Measurements from ENCODE around the gene IL2RA. TPM values are rescaled to one million over a fixed set of nuclear protein-coding genes. Genes with fewer than 3 reads are reported as not detected.

The IL2RA gene
- polyA plus RNA-seq, 1 donor (not counting 4 experiments of a cell fraction or from before 2014, with no cell fraction given), result not detected

DNA sequence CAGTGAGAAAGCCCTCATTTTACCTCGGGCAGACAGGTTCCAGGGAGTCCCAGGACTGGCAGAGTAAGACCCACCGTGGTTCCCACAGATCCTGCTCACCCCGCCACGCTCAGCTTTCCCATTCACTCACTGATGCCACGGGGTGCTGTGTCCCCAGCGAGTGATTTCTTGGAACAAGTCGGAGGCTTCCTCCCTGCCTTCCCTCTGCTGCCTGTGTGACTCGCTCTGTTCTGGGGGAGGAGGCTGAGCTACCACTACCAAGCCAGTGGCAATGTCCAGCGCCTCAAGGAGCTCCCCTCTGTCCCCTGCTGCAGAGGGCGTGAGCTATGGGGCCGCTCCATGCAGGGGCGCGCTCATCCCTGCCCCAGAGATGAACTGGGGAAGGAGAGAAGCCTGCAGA lies 97.4 kb downstream of the IL2RA start:
- no peak overlapping the region for H3K4me3 ChIP-seq (ENCODE audit: control insufficient read depth in 2 of 3, extremely low read depth in 1 of 3, insufficient read depth in 2 of 3, low read depth in 1 of 3, low read length in 3 of 3)
- H3K9ac ChIP-seq (ENCODE audit: control insufficient read depth, extremely low read depth, insufficient read depth, low read length), result no peak overlapping the region
- no peaks in the 10 kb centered on the region for H3K9me3 ChIP-seq (ENCODE audit: control insufficient read depth, low read depth, low read length)
- DNase-seq (ENCODE audit: low read depth, low spot score), result no peak
- H3K36me3 ChIP-seq (ENCODE audit: control insufficient read depth in 2 of 2, extremely low read depth in 1 of 2, insufficient read depth in 2 of 2, low read length in 2 of 2), result no peaks in the 10 kb centered on the region
- H2AFZ ChIP-seq (ENCODE audit: control insufficient read depth, low read length), result no peak overlapping the region
- H3K4me1 ChIP-seq (ENCODE audit: control insufficient read depth, extremely low read depth, insufficient read depth, low read length), result no peaks in the 10 kb centered on the region
- H3K79me2 ChIP-seq (ENCODE audit: control insufficient read depth, insufficient read depth, low read length), result no peaks in the 10 kb centered on the region
- no peaks in the 10 kb centered on the region for H4K20me1 ChIP-seq (ENCODE audit: control insufficient read depth, extremely low read depth, insufficient read depth, low read length)
- no peak overlapping the region for H3K4me2 ChIP-seq (ENCODE audit: control insufficient read depth, extremely low read depth, insufficient read depth, low read depth, low read length)
- no peak for FAIRE-seq
- dilution Hi-C loops (cut with MboI; ENCODE audit: extremely low pct_ligation_motif_present, low sequenced_read_pairs), result loop anchor here (25.0 kb wide), 1 partner anchor 123 kb away; the partner anchor contains the start of gene RBM17
- no peak for TF ChIP-seq EZH2 (IDR thresholded peaks at IDR 0.05; ENCODE audit: low read length)
- TF ChIP-seq, protein P1, sequence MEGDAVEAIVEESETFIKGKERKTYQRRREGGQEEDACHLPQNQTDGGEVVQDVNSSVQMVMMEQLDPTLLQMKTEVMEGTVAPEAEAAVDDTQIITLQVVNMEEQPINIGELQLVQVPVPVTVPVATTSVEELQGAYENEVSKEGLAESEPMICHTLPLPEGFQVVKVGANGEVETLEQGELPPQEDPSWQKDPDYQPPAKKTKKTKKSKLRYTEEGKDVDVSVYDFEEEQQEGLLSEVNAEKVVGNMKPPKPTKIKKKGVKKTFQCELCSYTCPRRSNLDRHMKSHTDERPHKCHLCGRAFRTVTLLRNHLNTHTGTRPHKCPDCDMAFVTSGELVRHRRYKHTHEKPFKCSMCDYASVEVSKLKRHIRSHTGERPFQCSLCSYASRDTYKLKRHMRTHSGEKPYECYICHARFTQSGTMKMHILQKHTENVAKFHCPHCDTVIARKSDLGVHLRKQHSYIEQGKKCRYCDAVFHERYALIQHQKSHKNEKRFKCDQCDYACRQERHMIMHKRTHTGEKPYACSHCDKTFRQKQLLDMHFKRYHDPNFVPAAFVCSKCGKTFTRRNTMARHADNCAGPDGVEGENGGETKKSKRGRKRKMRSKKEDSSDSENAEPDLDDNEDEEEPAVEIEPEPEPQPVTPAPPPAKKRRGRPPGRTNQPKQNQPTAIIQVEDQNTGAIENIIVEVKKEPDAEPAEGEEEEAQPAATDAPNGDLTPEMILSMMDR (optimal IDR thresholded peaks at IDR 0.05 in 1 of 3, IDR thresholded peaks at IDR 0.05 in 1 of 3, conservative IDR thresholded peaks at IDR 0.05 in 1 of 3; ENCODE audit: extremely low read depth in 1 of 3, insufficient read depth in 2 of 3, low read length in 3 of 3), result no peak
- H3K27ac ChIP-seq (ENCODE audit: control insufficient read depth, insufficient read depth, low read length), result no peak overlapping the region
- H3K27me3 ChIP-seq (ENCODE audit: control insufficient read depth, extremely low read depth, insufficient read depth, low read length), result no peaks in the 10 kb centered on the region
- H3K9me1 ChIP-seq (ENCODE audit: control insufficient read depth, extremely low read depth, insufficient read depth, low read length), result no peaks in the 10 kb centered on the region

DNA sequence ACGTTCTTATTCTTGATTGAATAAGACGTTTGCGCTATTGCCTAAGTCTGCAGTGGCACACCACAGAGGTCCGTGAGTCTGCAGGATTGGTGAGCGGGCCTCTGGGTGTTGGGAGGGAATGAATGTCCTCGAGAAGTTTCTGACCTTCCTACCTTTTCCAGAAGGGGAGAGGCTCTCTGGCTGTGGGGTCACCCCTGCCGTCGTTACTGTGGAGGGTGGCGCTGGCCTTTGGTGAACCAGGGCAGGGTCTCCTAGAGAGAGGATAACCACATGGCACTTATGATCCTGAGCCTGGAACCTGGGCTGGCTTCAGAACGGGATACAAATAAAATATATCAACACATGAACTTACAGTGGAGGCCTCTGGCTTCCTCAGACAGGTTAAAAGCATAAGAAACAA lies 98.6 kb downstream of the IL2RA start:
- H3K79me2 ChIP-seq (ENCODE audit: control insufficient read depth, insufficient read depth, low read length), result no peaks in the 10 kb centered on the region
- H3K27me3 ChIP-seq (ENCODE audit: control insufficient read depth, extremely low read depth, insufficient read depth, low read length), result no peaks in the 10 kb centered on the region
- no peaks in the 10 kb centered on the region for H4K20me1 ChIP-seq (ENCODE audit: control insufficient read depth, extremely low read depth, insufficient read depth, low read length)
- H3K4me3 ChIP-seq (ENCODE audit: control insufficient read depth in 2 of 3, extremely low read depth in 1 of 3, insufficient read depth in 2 of 3, low read depth in 1 of 3, low read length in 3 of 3), result no peak overlapping the region
- H3K4me2 ChIP-seq (ENCODE audit: control insufficient read depth, extremely low read depth, insufficient read depth, low read depth, low read length), result no peak overlapping the region
- no peaks in the 10 kb centered on the region for H3K4me1 ChIP-seq (ENCODE audit: control insufficient read depth, extremely low read depth, insufficient read depth, low read length)
- dilution Hi-C loops (cut with MboI; ENCODE audit: extremely low pct_ligation_motif_present, low sequenced_read_pairs), result loop anchor here (25.0 kb wide), 1 partner anchor 124 kb away; the partner anchor contains the start of gene RBM17
- DNase-seq (ENCODE audit: low read depth, low spot score) (no peak), FAIRE-seq (no peak)
- TF ChIP-seq EZH2 (IDR thresholded peaks at IDR 0.05; ENCODE audit: low read length), result no peak
- TF ChIP-seq, protein P1 (optimal IDR thresholded peaks at IDR 0.05 in 1 of 3, IDR thresholded peaks at IDR 0.05 in 1 of 3, conservative IDR thresholded peaks at IDR 0.05 in 1 of 3; ENCODE audit: extremely low read depth in 1 of 3, insufficient read depth in 2 of 3, low read length in 3 of 3), result no peak
- no peak overlapping the region for H3K9ac ChIP-seq (ENCODE audit: control insufficient read depth, extremely low read depth, insufficient read depth, low read length)
- H3K36me3 ChIP-seq (ENCODE audit: control insufficient read depth in 2 of 2, extremely low read depth in 1 of 2, insufficient read depth in 2 of 2, low read length in 2 of 2), result no peaks in the 10 kb centered on the region
- H3K9me1 ChIP-seq (ENCODE audit: control insufficient read depth, extremely low read depth, insufficient read depth, low read length), result no peaks in the 10 kb centered on the region
- no peaks in the 10 kb centered on the region for H3K9me3 ChIP-seq (ENCODE audit: control insufficient read depth, low read depth, low read length)
- H3K27ac ChIP-seq (ENCODE audit: control insufficient read depth, insufficient read depth, low read length), result no peak overlapping the region
- no peak overlapping the region for H2AFZ ChIP-seq (ENCODE audit: control insufficient read depth, low read length)
